GM18499 (cell line): ENCODE measurements around the gene TMED8.
A peak's percentile ranks its signal among the peaks of the same experiment; 100 is the strongest.
"Not testable (repeated sequence)": the region's sequence is repeated elsewhere in the genome, so short reads cannot be mapped to it uniquely, and the experiment has no call there.

Experiments
- ATAC-seq: cut with Tn5 transposase; IDR thresholded peaks from one replicate; pipeline ENCODE4 v1.9.1; 2021; ENCODE audit warnings: moderate number of reproducible peaks; ENCODE audit not compliant: insufficient read depth, unreplicated experiment

Gene TMED8, protein sequence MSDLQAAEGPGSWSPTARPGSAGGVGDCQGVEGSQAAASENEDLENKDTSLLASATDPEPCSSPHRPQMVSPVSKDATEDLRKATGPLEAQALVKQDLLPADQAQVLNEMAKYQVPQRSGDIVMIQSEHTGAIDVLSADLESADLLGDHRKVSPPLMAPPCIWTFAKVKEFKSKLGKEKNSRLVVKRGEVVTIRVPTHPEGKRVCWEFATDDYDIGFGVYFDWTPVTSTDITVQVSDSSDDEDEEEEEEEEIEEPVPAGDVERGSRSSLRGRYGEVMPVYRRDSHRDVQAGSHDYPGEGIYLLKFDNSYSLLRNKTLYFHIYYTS

DNA sequence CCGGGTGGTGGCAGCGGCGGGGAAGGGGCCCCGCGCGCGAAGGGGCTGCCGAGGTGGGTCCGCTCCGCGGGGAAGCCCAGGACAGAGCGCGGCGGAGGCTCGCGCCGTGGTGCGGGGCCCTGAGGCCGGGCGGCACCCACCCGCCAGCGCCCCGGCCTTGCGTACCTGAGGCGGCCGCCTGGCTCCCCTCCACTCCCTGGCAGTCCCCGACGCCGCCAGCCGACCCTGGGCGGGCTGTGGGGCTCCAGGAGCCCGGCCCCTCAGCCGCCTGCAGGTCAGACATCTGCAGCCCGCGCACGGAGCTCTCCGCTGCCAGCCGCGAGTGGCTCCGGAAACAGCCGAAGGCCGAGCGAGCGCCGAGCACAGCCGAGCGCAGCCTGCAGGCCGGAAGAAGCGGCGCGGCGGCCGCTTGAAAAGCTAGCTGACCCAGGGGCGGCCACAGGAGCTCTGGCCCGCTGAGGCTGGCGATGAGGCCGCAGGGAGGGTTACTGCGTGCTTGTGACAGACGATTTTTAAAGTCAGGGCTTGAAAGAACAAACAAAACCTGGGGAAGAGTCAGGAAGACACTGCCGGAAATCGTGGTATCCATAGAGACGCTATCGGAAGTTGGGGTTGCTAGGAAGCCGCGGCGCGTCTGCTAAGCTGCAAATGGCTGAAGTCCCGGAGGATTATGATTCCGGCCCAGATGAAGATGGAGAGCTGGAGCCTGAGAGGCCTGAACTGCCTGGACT, at the start of gene TMED8, which contains the start of gene SAMD15:
TSS of gene TMED8 (minus strand) at position 324 of the 731 bp plus-strand sequence. CDS start at position 283, 41 bp downstream.
TSS of gene SAMD15 (plus strand) at position 609 of the 731 bp plus-strand sequence. CDS start at position 649, 40 bp downstream.
- peak; percentile 60 for ATAC-seq

DNA sequence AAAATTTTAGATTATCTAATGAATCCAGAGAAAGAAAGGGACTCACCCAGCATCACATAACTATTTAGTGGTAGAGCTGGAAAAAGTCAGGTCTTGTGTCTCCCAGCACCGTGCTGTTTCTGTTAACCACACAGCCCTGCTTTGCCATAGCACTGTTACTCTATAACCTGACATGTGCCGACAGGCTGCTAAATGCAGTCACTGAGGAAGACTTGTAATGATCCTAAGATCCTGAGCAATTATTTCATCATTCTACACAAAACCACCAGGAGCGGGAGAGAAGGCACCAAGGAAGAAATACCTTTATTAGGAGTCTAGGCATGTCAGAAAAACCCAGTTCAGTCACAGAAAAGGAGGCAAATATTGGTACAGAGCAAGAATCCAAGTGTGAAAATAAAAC, 49.5 kb upstream of the TMED8 start:
- no peak for ATAC-seq

DNA sequence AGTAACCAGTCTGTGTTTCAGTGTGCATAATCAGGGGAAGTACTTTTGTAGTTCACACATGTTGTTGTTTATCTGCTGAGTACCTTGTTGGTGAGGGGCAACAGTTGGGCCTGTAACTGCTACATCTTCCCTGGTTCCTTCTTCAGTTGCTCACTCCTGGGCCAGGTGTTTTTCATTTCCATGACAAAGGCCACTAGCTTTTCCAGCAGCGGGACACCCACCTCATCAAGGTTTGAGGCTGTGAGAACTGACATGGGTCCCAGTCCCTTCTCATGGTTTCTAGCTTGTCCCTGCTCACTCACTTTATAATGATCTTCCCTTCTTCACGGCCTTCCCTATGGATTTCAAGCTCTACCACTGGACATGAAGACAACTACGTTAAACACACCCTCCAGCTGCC, 48.0 kb upstream of the TMED8 start:
- no peak for ATAC-seq

GRCh38 chr14:77423423-77423822, 46.5 kb upstream of the TMED8 start, which contains the start of gene NOXRED1:
TSS of gene NOXRED1 (minus strand) at chr14:77423523. CDS start at chr14:77422889, 634 bp downstream.
- ATAC-seq: no peak

GRCh38 chr14:77421201-77421600, 44.3 kb upstream of the TMED8 start:
- no peak for ATAC-seq

DNA sequence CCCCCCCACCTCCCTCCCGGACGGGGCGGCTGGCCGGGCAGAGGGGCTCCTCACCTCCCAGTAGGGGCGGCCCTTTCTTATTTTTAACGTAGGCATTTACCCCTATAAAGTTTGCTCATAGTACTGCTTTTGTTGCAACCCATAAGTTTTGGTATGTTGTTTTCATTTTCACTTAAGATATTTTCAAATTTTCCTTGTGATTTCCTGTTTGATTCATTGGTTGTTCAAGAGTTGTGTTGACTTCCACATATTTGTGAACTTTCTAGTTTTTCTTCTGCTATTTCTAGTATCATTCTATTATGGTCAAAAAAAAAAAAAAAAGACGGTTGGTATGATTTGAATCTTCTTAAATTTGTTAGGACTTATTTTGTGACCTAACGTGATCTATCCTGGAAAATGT, 39.9 kb upstream of the TMED8 start:
- no peak for ATAC-seq

DNA sequence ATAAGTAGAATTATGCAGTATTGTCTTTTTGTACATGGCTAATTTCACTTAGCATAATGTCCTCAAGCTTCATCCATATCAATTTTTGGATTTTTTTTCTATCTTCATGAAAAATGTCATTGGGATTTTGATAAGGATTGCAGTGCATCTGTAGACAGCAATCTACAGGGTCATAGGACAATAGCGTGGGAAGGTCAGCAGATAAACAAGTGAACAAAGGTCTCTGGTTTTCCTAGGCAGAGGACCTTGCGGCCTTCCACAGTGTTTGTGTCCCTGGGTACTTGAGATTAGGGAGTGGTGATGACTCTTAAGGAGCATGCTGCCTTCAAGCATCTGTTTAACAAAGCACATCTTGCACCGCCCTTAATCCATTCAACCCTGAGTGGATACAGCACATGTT, 39.2 kb upstream of the TMED8 start:
- ATAC-seq: not testable (repeated sequence)

DNA sequence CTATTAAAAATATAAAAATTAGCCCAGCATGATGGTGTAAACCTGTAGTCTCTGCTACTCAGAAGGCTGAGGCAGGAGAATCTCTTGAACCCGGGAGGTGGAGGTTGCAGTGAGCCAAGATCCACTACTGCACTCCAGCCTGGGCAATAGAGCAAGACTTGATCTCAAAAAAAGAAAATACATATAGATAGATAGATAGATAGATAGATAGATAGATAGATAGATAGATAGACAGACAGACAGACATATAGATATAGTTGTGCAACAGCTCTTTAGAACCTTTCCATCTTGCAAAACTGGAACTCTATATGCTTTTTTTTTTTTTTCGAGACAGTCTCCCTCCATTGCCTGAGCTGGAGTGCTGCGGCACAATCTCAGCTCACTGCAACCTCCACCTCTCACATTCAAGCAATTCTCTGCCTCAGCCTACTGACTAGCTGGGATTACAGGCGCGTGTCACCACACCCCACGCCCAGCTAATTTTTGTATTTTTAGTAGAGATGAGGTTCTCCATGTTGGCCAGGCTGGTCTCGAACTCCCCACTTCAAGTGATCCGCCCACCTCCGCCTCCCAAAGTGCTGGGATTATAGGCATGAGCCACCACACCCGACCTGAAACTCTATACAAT, 38.6 kb upstream of the TMED8 start:
- not testable (repeated sequence) for ATAC-seq

GRCh38 chr14:77409131-77409533, 32.2 kb upstream of the TMED8 start:
- ATAC-seq: no peak

- ATAC-seq: no peak
Measured at GRCh38 chr14:77407158-77407557, 30.3 kb upstream of the TMED8 start.

- ATAC-seq: no peak
Measured at GRCh38 chr14:77406718-77407117, 29.8 kb upstream of the TMED8 start.

GRCh38 chr14:77406086-77406485, 29.2 kb upstream of the TMED8 start:
- no peak for ATAC-seq

GRCh38 chr14:77403768-77404167, 26.9 kb upstream of the TMED8 start:
- ATAC-seq: no peak

DNA sequence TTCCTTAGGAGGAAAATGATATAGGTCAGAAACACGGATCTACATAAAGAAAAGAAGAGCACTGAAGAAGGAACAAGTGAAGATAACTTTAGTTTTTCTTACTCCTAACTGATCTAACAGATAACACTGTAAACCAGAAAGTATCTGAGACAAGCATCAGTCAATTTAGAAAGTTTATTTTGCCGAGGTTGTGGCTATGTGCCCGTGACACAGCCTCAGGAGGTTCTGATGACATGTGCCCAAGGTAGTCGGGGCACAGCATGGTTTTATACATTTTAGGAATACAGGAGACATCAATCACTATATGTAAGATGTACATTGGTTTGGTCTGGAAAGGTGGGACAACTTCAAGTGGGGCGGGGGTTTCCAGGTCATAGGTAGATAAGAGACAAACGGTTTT, 23.3 kb upstream of the TMED8 start:
- ATAC-seq: no peak

- ATAC-seq: no peak
Measured at GRCh38 chr14:77390188-77390587, 13.3 kb upstream of the TMED8 start.

DNA sequence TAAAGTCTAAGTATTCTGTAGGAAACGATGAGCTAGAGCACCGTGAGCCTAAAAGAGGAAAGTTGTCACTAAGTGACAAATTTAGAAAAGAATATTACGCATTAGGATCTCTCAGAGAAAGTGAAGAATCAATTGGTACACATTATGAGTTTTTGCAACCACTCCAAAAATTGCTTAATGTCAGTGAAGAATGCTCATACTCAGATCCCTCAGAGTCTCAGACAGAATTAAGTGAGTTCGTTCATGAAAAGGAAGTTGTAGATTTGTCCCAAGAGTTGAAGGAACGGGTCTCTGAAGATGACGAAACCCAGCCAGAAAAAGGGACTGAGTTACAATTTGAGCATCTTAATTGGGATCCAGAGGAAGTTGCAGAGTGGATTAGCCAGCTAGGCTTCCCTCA, 1.8 kb upstream of the TMED8 start:
- ATAC-seq: no peak

DNA sequence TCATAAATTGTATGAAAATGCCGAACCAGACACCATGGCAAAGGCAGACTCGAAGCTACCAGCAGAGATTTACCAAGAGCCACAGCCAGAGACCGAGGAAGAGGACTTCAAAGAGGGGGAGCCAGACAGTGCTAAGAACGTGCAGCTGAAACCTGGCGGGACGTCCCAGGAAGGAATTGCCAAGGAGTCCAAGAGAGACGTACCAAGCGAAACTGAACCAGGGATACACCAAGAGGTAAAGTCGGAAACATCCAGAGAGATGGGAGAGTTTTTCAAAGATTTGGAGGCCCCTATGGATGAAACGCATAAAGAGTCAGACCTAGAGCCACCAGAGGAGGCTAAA, 579 bp upstream of the TMED8 start:
- ATAC-seq: no peak

- peak; percentile 7 for ATAC-seq
Measured at GRCh38 chr14:77375973-77376770, 722 bp downstream of the TMED8 start.

GRCh38 chr14:77375164-77375950, 1.5 kb downstream of the TMED8 start:
- ATAC-seq: no peak
